CD14-positive monocyte (primary cell): ENCODE data around the gene POLD4. TPM values are rescaled to one million over a fixed set of nuclear protein-coding genes. Genes with fewer than 3 reads are reported as not detected.

Experiments used
- DNase-seq, 3 donors: peaks; one replicate each; pipeline ENCODE4 v3.0.0-alpha.2; 2011 to 2022
- H2AFZ ChIP-seq: 2 replicates; pipeline ENCODE4 v1.6.0; 2012; ENCODE audit warnings: mild to moderate bottlenecking, low read depth, low read length, inconsistent platforms; ENCODE audit not compliant: insufficient read depth, poor library complexity, severe bottlenecking
- H3K27ac ChIP-seq, 2 donors: 1 replicate in 1 of 2; 2 replicates in 1 of 2; pipeline ENCODE4 v1.5.1; 2012 to 2013; ENCODE audit warnings: low read length in 2 of 2, control low read depth in 1 of 2, inconsistent platforms in 1 of 2, low read depth in 1 of 2, mild to moderate bottlenecking in 1 of 2
- H3K27me3 ChIP-seq, 2 donors: one replicate each; pipeline versions ENCODE4 v1.6.0 to v1.6.1; 2011 to 2013; ENCODE audit warnings: low read length in 2 of 2; ENCODE audit not compliant: control insufficient read depth in 2 of 2, insufficient read depth in 2 of 2
- H3K36me3 ChIP-seq, 2 donors: replicated peaks in 1 of 2; 1 replicate in 1 of 2; 2 replicates in 1 of 2; pipeline versions ENCODE4 v1.5.1 to v1.6.1; 2012 to 2013; ENCODE audit warnings: low read length in 2 of 2, control low read depth in 1 of 2, inconsistent platforms in 1 of 2, mild to moderate bottlenecking in 1 of 2; ENCODE audit not compliant: insufficient read depth in 2 of 2, control insufficient read depth in 1 of 2
- H3K4me1 ChIP-seq, 2 donors: 1 replicate in 1 of 2; 2 replicates in 1 of 2; pipeline versions ENCODE4 v1.5.1 to v1.6.1; 2012 to 2013; ENCODE audit warnings: low read length in 2 of 2, control low read depth in 1 of 2, inconsistent platforms in 1 of 2, mild to moderate bottlenecking in 1 of 2, moderate library complexity in 1 of 2; ENCODE audit not compliant: insufficient read depth in 2 of 2, control insufficient read depth in 1 of 2
- H3K4me2 ChIP-seq: replicated peaks from 2 replicates; pipeline ENCODE3; 2012; ENCODE audit warnings: low read length, moderate library complexity, mild to moderate bottlenecking; ENCODE audit not compliant: poor library complexity, severe bottlenecking; ENCODE audit errors: extremely low read depth
- H3K4me3 ChIP-seq, 3 experiments: fragments of 200-600 bp in 1 of 3; sonication (generic) in 1 of 3; replicated peaks in 1 of 3; 1 replicate in 2 of 3; 2 replicates in 1 of 3; pipeline ENCODE4 v1.5.1; 2011 to 2013; ENCODE audit warnings: low read length in 3 of 3, mild to moderate bottlenecking in 3 of 3, control low read depth in 2 of 3, low read depth in 2 of 3, inconsistent platforms in 1 of 3, moderate library complexity in 1 of 3
- H3K79me2 ChIP-seq: 2 replicates; pipeline ENCODE4 v1.6.0; 2012; ENCODE audit warnings: mild to moderate bottlenecking, control low read depth, inconsistent platforms, low read length, moderate library complexity; ENCODE audit not compliant: insufficient read depth
- H3K9ac ChIP-seq: 2 replicates; pipeline ENCODE4 v1.6.0; 2017; ENCODE audit warnings: low read length, mild to moderate bottlenecking; ENCODE audit not compliant: insufficient read depth, poor library complexity, severe bottlenecking
- H3K9me3 ChIP-seq, 2 donors: replicated peaks in 1 of 2; 1 replicate in 1 of 2; 2 replicates in 1 of 2; pipeline versions ENCODE4 v1.5.1 to v1.6.1; 2012 to 2013; ENCODE audit warnings: low read length in 2 of 2, control low read depth in 1 of 2; ENCODE audit not compliant: control insufficient read depth in 1 of 2, insufficient read depth in 1 of 2
- H4K20me1 ChIP-seq: 2 replicates; pipeline ENCODE4 v1.6.0; 2012; ENCODE audit warnings: mild to moderate bottlenecking, low read length, control low read depth, moderate library complexity; ENCODE audit not compliant: insufficient read depth
- H3K27ac Mint-ChIP-seq, 7 donors: one replicate each; pipeline ENCODE4 v1.8.0; 2020; ENCODE audit warnings: mild to moderate bottlenecking in 7 of 7, mixed read lengths in 7 of 7, moderate library complexity in 6 of 7, inconsistent platforms in 2 of 7
- H3K27me3 Mint-ChIP-seq, 3 donors: one replicate each; pipeline ENCODE4 v1.8.0; 2021 to 2022; ENCODE audit warnings: low read depth in 3 of 3, mild to moderate bottlenecking in 3 of 3, mixed read lengths in 3 of 3, moderate library complexity in 3 of 3, inconsistent platforms in 1 of 3
- H3K36me3 Mint-ChIP-seq, 2 donors: one replicate each; pipeline ENCODE4 v1.8.0; 2020; ENCODE audit warnings: mixed read lengths in 2 of 2, inconsistent platforms in 1 of 2, mild to moderate bottlenecking in 1 of 2
- H3K4me1 Mint-ChIP-seq: one replicate; pipeline ENCODE4 v1.8.0; 2020; ENCODE audit warnings: mild to moderate bottlenecking, mixed read lengths
- H3K4me3 Mint-ChIP-seq, 2 donors: one replicate each; pipeline ENCODE4 v1.8.0; 2020; ENCODE audit warnings: mild to moderate bottlenecking in 2 of 2, mixed read lengths in 2 of 2, moderate library complexity in 1 of 2
- H3K9me3 Mint-ChIP-seq, 7 donors: one replicate each; pipeline ENCODE4 v1.8.0; 2020 to 2022; ENCODE audit warnings: mixed read lengths in 7 of 7, mild to moderate bottlenecking in 6 of 7, moderate library complexity in 6 of 7, inconsistent platforms in 2 of 7
- WGBS: methylation state at CpG from one replicate; pipeline ENCODE4 v1.1.5; 2013; ENCODE audit warnings: missing lambda C conversion rate; ENCODE audit not compliant: insufficient coverage; 5-methylcytosine and 5-hydroxymethylcytosine counted together
- intact Hi-C, 2 donors: fragments of 100-400 bp; cut with micrococcal nuclease; formaldehyde crosslinking; loops; one replicate each; pipeline versions ENCODE4 v1.15.0 to v1.15.1; 2023
- polyA plus RNA-seq, 3 donors: library from polyadenylated mRNA; depleted of rRNA in 1 of 3; unstranded in 2 of 3; stranded (reverse) in 1 of 3; fragments of 300-500 nt in 2 of 3; fragments of >200 nt in 1 of 3; fragmentation: Illumina TruSeq in 2 of 3; gene quantifications; 1 replicate in 2 of 3; 2 replicates in 1 of 3; pipeline ENCODE4 v1.2.3, GENCODE V29; 2012 to 2021
- TF ChIP-seq, protein P1 (sequence below): fragments of 200-600 bp; IDR thresholded peaks from one replicate; pipeline ENCODE4 v1.8.0; 2022; ENCODE audit warnings: antibody characterized with exemption, mild to moderate bottlenecking

Gene POLD4
- polyA plus RNA-seq, 3 donors: 157 to 205 (median 176) TPM

DNA sequence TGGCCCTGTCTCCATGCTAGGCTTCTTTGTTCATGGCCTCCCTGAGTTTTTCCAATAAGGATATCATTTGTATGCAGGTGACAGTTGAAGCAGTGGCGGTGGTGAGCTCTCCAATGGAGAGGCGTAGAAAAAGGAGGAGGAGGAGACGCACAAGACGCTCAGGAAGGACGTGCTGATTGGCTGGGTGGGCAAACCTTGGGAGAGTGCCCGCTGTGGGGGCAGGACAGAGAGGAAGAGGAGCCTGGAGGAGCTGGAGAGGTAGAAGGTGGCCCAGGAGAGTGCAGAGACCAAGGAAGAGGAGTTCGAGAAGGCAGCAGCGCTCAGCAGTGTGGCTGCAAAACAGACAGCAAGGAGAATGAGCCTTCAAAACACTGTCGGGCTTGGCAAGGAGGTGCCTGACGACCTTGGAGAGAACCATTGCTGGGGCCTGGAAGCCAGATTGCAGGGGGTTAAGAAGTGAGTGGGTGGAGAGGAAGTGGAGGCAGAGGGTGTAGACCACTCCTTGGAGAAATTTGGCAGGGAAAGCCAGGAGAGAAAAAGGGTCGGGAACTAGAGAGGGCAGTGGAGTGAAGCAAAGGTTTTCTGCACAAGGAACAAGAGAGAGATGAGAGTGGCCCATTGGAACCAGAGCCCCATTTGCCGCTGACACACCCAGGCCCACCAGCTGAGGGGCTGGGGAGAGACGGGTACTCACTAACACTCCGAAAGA is 12.5 kb upstream of the POLD4 start:
- Histone ChIP-seq H3K4me1 (peaks cover 24 to 41% of the 10 kb centered on the region in 2 donors), H3K27ac (no peak overlapping the region)

DNA sequence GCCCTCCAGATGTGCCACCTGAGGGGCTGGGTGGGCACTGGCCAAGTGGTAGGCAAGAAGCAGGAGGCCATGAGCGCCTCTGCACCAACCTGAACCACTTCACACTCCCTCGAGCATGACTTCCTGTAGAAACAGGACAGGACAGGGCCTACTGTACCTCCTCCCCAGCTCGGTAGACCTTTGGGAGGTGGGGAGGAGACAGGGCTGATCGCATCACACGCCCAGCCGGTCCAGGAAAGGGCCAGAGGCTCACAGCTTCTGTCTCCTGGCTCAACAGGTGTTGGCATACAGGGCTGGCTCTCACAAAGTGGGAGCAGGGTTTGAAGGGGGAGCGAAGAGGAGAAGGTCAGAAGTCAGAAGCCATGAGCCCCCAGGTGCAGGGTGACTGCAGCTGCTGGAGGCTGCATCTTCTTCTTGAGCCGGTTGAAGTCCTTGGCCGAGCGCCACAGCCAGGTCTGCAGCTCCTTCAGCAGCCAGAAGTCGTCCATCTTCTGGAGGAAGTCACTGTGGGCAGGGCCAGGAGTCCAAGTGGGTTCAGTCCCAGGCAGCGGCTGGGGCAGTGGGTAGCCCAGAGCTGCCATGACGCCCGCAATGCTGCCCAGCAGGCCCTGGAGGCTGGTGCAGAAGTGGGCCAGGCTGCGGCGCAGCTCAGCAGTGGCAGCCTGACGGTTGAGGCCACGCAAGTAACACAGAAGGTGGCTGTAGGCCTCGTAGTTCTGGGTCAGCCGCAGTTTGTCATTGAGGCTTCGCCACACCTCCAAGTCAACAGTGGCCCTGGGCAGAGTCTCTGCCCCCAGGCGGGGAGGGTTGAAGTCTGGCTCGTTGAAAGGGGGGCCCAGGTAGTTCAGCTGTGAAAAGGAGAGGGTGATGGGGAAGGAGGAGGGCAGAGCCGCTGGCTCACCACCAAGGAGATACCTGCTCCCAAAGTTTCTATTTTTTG is 11.7 kb upstream of the POLD4 start:
- Histone ChIP-seq H3K4me3 (no peak overlapping the region), H3K4me1 (peaks cover 17 to 33% of the 10 kb centered on the region in 2 donors), H3K9me3 (no peaks in the 10 kb centered on the region), H3K9ac (no peak overlapping the region), H3K27ac (no peak overlapping the region), H4K20me1 (peaks cover 4% of the 10 kb centered on the region), H3K4me2 (no peak overlapping the region), H3K27me3 (no peaks in the 10 kb centered on the region), H2AFZ (no peak overlapping the region), H3K36me3 (peaks cover 3 to 17% of the 10 kb centered on the region in 2 donors), H3K79me2 (peaks cover 19% of the 10 kb centered on the region)
- TF ChIP-seq, protein P1, sequence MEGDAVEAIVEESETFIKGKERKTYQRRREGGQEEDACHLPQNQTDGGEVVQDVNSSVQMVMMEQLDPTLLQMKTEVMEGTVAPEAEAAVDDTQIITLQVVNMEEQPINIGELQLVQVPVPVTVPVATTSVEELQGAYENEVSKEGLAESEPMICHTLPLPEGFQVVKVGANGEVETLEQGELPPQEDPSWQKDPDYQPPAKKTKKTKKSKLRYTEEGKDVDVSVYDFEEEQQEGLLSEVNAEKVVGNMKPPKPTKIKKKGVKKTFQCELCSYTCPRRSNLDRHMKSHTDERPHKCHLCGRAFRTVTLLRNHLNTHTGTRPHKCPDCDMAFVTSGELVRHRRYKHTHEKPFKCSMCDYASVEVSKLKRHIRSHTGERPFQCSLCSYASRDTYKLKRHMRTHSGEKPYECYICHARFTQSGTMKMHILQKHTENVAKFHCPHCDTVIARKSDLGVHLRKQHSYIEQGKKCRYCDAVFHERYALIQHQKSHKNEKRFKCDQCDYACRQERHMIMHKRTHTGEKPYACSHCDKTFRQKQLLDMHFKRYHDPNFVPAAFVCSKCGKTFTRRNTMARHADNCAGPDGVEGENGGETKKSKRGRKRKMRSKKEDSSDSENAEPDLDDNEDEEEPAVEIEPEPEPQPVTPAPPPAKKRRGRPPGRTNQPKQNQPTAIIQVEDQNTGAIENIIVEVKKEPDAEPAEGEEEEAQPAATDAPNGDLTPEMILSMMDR: no peak
- 77% methylated on average over 21 of the region's 24 CpGs for WGBS
- Mint-ChIP-seq H3K36me3 (peaks cover 45 to 52% of the 10 kb centered on the region in 2 donors), H3K4me1 (peaks cover 51% of the 10 kb centered on the region), H3K9me3 (peaks cover 0 to 2% (median 0%) of the 10 kb centered on the region in 7 donors), H3K27me3 (peaks cover 10 to 29% (median 18%) of the 10 kb centered on the region in 3 donors), H3K4me3 (no peak overlapping the region), H3K27ac (no peak overlapping the region)
- no peak for DNase-seq
- intact Hi-C loops: no loop called here

More for the DNA sequence above, 12.5 kb upstream of the POLD4 start:
- peaks cover 26% of the 10 kb centered on the region for H3K79me2 ChIP-seq
- TF ChIP-seq, protein P1: no peak
- peaks cover 6 to 30% (median 18%) of the 10 kb centered on the region in 3 donors for H3K27me3 Mint-ChIP-seq
- H3K27me3 ChIP-seq: no peaks in the 10 kb centered on the region
- peaks cover 0 to 2% (median 0%) of the 10 kb centered on the region in 7 donors for H3K9me3 Mint-ChIP-seq
- intact Hi-C loops: no loop called here
- H3K9ac ChIP-seq: no peak overlapping the region
- H3K4me3 ChIP-seq: no peak overlapping the region
- H3K4me3 Mint-ChIP-seq: no peak overlapping the region
- H4K20me1 ChIP-seq: peaks cover 10% of the 10 kb centered on the region
- 78% methylated on average over 13 of the region's 14 CpGs for WGBS
- DNase-seq: no peak
- no peak overlapping the region for H2AFZ ChIP-seq
- H3K4me2 ChIP-seq: no peak overlapping the region
- H3K27ac Mint-ChIP-seq: peak overlapping the region in 1 of 7 donors; percentile 72
- no peaks in the 10 kb centered on the region for H3K9me3 ChIP-seq
- H3K36me3 Mint-ChIP-seq: peaks cover 47 to 52% of the 10 kb centered on the region in 2 donors
- peaks cover 59% of the 10 kb centered on the region for H3K4me1 Mint-ChIP-seq
- H3K36me3 ChIP-seq: peaks cover 3 to 17% of the 10 kb centered on the region in 2 donors
